Measurements from ENCODE around the gene MAD1L1.
"Not testable (repeated sequence)": the region's sequence is repeated elsewhere in the genome, so short reads cannot be mapped to it uniquely, and the experiment has no call there.

DNA sequence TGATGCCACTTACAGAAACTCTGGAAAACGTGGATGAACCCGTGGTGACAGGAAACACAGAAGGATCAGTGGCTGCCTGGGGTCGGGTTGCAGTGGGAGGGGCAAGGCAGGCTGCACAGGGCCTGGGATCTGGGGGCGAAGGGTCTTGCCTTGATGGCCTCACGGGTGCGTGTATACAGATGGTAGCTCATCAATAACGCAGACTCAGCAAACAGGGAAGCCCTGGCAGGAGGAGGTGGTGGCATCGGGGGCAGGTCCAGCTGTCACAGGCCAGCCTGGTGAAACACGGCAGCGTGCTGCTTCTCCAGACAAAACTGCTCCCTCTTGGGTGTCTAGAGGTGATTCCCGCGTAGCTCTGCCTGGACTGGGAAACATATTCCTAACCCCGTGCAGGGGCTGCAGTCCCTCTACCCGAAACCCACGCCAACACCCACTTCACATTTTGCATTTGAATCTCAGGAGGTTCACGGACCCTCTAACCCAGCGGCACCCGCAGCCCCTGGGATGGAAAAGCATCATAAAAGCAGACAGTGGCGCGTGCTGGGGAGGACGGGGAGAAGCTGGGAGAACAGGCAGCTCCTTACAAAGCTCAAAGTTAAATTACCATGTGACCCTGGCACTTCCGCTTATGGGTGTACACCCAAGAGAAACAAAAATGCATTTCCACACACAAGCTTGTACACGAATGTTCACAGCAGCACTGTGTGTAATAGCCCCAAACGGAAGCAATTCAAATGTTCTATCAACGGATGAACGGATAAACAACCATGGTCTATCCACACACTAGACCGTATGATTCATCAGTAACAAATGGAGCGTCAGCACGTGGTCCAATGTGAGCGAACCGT, 394.8 kb downstream of the MAD1L1 start:
- TF ChIP-seq, protein P1, sequence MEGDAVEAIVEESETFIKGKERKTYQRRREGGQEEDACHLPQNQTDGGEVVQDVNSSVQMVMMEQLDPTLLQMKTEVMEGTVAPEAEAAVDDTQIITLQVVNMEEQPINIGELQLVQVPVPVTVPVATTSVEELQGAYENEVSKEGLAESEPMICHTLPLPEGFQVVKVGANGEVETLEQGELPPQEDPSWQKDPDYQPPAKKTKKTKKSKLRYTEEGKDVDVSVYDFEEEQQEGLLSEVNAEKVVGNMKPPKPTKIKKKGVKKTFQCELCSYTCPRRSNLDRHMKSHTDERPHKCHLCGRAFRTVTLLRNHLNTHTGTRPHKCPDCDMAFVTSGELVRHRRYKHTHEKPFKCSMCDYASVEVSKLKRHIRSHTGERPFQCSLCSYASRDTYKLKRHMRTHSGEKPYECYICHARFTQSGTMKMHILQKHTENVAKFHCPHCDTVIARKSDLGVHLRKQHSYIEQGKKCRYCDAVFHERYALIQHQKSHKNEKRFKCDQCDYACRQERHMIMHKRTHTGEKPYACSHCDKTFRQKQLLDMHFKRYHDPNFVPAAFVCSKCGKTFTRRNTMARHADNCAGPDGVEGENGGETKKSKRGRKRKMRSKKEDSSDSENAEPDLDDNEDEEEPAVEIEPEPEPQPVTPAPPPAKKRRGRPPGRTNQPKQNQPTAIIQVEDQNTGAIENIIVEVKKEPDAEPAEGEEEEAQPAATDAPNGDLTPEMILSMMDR (IDR thresholded peaks at IDR 0.05; ENCODE audit: insufficient read depth, low read depth, low read length), result not testable (repeated sequence)
- TF ChIP-seq EZH2 (IDR thresholded peaks at IDR 0.05; ENCODE audit: insufficient read depth, low read length), result not testable (repeated sequence)
